LoVo (cell line): ENCODE data around the gene ABCC1.

Experiments
- DNase-seq: peaks from one replicate; pipeline ENCODE4 v3.0.0-alpha.2; 2016; ENCODE audit warnings: low spot score

ABCC1 gene

DNA sequence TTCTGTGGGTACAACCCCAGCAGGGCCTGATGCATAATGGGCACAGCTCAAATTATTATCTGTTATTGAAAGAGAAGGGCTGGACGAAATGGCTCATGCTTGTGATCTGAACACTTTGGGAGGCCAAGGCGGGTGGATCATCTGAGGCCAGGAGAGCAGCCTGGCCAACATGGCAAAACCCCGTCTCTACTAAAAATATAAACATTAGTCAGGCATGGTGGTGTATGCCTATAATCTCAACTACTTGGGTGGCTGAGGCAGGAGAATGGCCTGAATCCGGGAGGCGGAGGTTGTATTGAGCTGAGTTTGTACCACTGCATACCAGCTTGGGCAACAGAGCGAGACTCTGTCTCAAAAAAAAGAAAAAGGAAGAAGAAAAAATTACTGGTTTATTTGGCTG is 100.7 kb downstream of the ABCC1 start:
- no peak for DNase-seq

DNA sequence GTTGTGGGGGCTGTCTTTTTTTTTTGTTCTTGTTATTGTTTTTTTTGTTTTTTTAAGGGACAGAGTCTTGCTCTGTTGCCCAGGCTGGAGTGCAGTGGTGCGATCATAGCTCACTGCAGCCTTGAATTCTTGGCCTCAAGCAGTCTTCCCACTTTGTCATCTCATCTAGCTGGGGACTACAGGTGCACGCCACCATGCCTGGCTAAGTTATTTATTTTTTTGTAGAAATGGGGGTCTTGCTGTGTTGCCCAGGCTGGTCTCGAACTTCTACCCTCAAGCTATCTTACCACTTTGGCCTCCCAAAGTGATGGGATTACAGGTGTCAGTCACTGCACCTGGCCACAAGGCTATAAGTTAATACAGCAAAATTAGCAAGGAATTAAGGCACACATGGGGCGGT is 101.7 kb downstream of the ABCC1 start:
- no peak for DNase-seq

DNA sequence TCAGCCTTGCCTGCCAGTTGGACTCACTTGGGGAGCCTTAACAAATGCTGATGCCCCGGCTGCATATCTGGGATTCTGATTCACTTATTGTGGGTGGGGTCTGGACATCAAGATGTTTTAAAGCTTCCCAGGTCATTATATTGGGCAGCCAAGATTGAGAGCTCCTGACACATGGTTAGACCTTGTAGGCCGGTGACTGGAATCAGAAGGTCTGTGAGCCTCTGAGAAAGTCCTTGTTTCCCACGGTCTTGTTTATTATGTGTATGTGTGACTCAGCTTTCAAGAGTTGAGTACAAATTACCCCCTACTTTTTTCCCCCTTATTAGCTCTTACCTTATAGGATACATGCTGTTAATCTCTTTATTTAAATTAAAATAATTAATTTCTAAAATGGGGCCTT is 103.5 kb downstream of the ABCC1 start:
- no peak for DNase-seq

DNA sequence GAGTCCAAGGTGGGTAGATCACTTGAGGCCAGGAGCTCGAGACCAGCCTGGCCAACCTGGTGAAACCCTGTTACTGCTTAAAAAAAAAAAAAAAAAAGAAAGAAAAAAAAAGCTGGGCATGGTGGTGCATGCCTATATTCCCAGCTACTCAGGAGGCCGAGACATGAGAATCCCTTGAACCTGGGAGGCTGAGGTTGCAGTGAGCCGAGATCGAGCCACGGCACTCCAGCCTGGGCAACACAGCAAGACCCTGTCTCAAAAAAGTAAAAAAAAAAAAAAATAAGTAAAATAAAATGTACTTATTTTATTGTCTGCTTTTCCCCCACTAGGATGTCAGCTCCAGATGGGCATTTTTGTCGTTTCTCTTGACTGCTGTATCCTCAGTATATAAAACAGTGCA is 107.7 kb downstream of the ABCC1 start:
- DNase-seq = no peak

DNA sequence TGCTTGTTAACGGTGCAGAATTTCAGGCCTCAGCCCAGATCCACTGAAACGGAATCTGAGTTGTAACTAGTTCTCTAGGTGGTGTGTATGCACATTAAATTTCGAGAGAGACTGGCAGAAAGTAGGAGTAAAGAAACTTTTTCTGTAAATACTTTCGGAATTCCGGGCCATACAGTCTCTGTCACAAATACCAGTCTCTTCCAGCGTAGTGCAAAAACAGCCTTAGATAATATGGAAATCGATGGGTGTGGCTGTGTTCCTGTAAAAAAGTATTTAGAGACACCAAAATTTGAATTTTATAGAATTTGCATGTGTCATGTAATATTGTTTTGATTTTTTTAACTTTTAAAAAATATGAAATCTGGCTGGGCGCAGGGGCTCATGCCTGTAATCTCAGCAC is 109.7 kb downstream of the ABCC1 start:
- DNase-seq = no peak

DNA sequence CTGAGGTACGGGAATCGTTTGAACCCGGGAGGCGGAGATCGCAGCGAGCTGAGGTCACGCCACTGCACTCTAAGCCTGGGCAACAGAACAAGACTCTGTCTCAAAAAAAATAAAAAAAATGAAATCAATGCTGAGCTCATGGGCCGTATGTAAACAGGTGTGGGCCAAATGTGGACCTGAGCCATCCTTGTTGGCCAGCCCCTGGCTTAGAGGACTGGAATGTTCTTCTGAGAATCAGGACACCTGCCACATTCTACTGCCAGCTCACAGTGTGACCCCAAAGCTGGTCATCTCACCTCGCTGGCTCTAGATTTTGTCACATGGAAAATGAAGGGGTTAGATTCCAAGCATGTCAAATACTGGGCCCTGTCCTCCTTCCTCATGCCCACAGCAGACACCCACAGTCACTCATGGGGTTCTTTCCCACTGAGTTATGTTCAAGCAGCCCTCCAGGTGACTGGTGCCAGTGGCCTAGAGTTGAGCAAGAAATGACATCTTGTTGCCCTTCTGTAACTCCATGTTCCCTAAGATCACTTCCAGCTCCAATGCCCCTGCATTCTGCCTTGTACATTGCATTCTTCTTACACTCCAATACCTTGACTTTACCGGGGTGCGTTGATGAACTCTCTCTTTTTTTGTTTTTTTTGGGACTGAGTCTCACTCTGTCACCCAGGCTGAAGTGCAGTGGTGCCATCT is 110.6 kb downstream of the ABCC1 start:
- no peak for DNase-seq

DNA sequence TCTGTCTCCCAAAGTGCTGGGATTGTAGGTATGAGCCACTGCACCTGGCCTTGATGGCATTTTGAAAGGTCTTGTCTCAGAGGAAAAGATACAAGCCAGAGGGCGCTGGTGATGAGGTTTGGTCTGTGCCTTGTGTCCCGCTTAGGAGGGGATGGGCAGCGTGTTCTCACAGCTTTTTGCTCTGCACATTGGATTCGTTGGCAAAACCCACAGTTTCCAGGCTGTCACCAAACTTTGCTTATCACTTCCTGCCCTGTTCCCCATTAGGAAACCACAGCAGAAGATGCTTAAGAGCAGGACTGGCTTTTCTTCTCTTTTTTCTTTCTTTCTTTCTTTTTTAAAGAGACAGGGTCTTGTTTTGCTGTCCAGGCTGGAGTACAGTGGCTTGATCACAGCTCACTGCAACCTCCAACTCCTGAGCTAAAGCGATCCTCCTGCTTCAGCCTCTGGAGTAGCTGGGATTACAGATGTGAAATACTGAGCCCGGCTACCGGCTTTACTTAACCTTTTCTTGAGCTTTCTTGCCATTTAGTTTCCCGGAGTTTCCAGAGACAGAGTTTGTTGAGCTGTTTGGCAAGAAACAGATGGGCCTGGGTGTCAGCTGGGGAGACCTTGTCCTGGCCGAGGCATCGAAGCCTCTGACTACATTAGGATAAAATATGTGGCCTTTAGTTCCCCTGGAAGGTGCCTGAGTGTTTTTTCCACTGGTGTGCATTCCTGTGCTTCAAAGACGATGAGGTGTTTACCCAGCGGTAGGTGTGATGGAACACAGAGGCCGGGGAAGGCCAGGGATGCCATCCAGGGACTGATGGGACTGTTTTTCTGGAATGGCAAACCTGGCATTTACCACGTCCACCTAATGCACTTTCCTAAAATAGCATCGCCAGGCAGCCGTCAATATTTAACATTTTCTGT is 112.9 kb downstream of the ABCC1 start:
- no peak for DNase-seq

DNA sequence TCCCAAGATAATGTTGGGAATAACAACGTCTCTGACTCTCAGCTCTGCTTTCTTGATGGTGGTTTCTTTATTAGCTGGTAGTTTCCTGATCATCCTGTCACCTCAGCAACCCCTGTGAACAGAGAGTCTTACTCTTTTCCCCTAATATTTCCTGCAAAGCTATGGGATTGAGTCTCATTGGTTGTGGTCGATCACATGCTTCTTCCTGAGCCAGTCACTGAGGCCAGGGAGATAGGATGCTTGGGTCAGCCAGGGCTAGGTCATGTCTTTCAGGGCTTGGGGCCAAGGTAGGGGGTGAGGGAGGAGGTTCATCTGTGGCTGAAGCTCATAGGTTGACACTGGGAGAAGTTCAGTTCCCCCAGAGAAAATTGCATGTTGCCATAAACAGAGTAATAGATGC is 114.3 kb downstream of the ABCC1 start:
- no peak for DNase-seq

DNA sequence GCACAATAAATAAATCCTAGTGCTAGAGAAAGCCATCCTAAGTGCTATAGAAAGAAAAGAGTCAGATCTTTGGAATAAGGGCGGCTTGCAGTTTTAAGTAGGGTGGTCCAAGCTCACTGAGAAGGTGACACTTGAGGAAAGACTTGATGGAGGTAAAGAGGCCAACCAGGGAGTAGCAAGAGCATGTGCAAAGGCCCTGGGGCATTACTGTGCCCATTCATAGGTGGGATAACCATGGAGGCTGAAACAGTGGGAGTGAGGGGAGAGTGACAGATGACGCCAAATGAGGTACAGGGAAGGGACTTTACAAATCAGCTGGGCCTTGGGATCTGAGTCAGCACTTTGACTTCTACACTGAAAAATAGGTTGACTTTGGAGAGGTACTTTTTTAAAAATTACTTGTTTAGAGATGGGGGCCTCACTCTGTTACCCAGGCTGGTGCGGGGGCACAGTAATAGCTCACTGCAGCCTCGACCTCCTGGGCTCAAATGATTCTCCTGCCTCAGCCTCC is 115.5 kb downstream of the ABCC1 start:
- DNase-seq = no peak

DNA sequence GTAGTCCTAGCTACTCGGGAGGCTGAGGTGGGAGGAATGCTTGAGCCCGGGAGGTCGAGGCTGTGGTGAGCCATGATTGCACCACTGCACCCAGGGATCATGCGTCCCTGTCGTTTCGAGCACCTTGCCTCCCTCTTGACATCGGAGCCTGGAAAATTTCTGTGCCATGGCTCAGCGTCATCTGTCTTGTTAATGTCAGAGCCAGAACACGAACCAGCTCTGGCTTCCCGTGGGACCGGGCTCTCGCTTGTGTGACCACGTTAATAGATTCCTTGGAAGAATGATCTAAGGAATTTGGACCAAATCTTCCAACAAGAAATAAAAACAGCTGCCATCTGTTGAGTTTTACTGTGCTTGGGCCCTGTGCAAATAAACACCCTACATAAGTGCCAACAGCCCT is 117.7 kb downstream of the ABCC1 start:
- DNase-seq = no peak

DNA sequence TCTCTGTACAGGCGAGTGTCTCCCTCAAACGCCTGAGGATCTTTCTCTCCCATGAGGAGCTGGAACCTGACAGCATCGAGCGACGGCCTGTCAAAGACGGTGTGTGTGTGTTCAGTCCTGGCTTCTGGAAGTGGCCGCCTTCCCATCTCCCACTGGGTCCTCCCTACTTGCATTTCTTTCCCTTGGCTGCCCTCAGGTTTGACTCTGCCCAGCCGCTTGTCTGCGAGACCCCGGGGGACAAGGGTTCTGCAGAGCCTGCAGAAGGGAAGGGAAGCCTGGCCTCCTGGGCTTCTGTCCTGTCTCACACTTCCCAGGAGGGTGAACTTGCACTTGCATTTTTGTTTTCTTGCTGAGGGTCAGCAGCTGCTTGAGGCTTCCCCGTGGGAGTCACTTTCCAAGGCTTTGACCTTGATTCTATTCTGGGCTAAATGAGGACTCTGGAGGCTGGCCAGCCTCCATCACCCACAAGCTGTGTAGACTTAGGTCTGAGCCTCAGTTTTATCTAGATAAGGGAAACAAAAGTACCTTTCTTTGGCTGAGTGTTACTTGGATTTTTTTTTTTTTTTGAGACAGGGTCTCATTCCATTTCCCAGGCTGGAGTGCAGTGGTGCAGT is 122.3 kb downstream of the ABCC1 start:
- DNase-seq = no peak

DNA sequence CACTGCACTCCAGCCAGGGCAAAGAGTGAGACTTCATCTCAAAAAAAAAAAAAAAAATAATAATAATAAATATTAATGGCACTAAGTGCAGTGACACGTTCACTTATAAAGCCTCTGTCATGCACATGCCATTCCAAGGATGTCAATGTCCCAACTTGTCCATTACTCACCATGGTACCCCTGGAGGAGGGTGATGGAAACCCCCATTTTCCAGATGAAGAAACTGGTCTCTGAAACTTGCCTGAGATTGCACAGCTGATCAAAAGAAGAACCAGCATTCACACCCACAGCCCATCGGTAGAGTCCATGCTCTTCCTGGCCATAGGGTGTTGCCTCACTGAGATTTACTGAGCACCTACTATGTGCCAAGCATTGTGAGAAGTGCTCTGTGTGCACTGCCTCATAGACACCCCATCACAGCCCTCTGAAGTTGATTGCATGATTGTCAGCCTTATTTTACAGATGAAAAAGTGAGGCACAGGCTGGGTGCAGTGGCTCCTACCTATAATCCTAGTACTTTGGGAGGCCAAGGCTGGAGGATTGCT is 123.7 kb downstream of the ABCC1 start:
- no peak for DNase-seq

DNA sequence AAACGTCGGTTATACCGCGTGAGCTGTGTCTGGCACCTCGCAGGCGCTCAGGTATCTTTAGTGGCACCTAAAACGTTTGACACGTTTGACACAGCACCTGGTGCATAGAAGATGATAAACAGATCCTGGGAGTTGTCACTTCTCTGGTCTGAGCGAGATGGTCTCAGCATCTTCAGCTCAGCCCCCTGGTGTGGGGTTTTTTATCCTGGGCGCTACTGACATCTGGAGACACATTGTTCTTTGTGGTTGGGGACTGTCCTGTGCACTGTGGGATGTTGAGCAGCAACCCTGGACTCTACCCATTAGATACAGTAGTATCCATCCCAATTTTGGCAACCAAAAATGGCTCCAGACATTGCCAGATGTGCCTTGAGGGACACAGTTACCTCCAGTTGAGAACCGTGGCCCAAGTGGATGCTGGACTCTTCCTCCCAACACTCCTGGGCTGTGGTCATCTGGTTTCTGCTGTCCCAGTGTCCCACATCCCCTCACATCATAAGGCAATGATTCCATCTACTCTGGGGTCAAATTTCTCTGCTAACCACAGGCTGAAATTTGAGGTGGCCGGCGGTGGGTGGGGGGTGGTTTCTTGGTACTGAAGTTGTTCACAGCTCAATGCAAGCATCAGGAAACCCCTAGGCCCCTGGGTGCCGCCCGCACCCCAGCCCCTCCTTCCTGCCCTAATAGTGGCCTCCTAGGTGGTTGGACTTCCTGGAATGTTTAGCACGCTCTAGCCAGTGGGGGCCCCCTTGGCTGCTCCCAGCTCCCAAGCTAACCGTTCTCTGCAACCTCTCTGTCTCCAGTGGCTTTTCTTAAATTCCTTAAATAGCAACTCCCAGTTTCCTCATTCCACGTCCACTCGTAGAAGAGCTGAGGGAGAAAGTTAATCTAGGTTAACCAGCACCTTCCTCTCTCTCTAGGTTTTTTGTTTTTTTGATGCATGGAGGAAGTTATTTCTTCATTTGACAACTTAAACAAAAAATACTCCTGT is 124.8 kb downstream of the ABCC1 start:
- DNase-seq = peak; percentile 38

DNA sequence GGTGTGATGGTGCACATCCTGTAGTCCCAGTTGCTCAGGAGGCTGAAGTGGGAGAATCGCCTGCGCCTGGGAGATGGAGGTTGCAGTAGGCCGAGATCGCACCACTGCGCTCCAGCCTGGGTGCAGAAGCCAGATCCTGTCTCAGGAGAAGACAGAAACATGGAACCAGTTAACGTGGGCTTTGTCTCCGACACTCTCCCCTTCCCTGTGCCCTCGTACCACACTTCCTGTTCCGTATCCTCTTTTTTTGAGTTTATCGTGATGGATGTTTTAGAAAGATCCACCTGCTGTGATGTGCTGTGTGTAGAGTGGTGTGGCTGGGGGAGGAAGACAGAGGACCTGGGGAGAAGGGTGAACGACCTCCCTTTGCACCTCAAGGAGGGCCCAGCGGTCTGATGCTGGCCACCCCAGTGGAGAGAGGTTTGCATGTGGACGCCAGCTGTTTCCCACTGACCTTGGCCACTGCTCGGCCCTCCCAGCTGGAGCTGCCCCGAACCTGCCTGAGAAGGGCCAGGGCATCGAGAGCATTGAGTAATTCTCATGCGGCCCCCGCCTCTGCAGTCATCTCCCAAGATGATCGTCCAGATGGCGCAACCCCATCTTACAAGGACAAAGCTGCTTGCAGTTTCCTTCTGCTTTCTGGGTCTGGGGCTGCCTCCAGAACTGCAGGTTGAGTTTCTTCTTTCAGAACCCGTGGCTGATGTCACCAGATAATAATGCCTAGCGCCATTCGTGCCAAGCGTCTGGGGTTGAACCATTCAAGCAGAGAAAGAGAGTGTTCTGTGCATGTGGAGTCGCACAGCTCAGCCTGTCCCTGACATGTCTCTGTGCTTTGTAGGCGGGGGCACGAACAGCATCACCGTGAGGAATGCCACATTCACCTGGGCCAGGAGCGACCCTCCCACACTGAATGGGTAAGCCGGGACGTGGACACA is 126.3 kb downstream of the ABCC1 start:
- DNase-seq = no peak

DNA sequence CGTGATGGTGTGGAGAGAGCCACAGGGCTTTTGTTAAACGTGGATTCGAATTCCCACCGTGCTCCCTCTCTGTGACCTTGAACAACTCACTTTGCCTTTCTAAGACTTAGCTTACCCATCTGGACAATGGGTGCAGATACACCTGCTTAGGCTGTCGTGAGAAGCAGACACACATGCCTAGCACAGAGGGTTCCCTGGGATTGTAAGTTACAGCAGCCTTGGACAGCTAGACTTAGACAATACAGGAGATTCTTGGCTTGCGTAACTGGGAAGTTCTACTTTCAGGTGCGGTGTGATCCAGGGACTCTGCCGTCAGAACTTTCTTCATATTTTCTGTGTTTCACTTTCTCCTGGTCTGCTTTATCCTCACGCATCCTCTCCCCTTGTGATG is 127.0 kb downstream of the ABCC1 start:
- DNase-seq = no peak

DNA sequence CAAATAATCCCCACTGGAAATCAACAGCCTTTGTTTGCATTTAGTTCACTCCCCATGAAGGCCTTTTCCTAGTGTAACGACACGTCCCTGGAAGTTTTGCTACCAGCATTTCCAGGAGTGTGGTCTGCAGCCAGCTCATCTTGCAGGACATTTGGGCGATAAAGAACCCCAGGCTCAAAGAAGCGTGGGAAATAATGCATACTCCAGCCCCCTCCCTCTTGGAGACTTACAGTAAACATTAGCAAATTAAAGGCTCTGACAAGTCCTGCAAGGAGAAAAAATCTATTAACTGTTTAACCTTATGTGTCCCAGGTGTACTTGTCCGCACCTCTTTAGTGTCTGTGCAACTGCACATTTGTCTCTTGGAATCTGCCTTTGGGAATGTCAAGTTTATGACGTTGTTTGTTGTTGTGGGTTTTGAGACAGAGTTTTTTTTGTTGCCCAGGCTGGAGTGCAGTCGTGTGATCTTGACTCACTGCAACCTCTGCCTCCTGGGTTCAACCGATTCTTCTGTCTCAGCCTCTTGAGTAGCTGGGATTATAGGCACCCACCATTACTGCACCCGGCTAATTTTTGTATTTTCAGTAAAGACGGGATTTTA is 131.1 kb downstream of the ABCC1 start:
- DNase-seq = no peak

DNA sequence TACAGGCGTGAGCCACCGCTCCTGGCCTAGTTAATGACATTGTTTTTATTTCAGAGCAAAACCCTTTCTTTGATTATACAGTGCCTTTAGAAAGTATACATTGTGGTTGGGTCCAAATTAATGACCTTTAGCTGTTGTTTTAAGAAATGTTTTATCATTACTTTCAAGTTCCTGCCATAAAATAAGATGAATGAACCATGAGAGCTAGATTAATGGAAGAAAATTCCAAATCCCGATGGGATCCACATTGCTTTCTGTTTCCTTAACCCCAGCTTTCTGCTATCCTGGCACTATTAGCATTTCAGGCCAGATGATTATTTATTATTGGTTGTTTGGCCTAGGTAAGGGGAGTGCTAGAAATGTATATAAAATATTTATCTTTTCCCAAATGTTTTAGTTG is 131.7 kb downstream of the ABCC1 start:
- no peak for DNase-seq

DNA sequence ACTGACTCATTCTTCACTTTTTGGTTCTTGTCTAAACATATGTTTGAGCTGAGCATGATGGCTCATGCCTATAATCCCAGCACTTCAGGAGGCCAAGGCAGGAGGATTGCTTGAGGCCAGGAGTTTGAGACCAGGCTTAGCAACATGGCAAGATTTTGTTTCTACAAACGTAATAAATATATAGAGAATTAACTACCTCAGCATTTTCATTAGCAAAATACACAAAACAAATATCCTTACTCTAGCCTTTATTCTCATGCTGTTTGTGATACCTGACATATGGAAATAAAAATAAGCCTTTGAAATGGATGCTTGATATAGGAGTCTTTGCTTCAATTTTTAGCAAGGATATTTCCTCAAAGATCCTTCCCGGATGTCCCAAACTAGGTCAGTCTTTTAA is 132.8 kb downstream of the ABCC1 start:
- DNase-seq = no peak

DNA sequence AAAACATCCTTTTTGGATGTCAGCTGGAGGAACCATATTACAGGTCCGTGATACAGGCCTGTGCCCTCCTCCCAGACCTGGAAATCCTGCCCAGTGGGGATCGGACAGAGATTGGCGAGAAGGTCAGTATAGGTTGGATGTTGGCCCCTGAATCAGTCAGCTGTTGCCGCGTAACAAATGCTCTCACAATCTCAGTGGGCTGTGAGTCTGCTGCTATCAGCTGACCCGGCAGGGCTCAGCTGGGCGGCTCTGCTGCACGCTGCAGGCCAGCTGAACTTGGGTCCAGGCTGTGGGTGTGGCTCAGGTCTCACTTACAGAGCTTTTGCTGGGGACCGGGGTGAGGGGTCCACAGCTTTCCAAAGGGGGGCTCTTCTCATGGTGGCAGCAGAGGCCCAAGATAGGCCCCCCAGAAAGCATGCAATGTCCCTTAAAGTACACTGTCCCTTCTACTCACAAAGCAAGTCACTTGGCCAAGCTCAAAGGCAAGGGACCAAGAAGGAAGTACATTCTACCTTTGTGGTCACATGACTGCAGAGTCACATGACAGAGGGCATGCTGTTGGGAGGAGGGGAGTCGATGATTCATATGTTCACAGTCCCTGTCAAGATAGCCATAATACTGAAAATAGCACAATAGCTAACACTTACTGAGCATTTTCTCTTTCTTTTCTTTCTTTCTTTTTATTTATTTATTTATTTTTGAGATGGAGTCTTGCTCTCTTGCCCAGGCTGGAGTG is 134.2 kb downstream of the ABCC1 start:
- no peak for DNase-seq
